ENCODE measurements around the gene CD244.
A peak's percentile ranks its signal among the peaks of the same experiment; 100 is the strongest.
"Not testable (repeated sequence)": the region's sequence is repeated elsewhere in the genome, so short reads cannot be mapped to it uniquely, and the experiment has no call there.

Gene CD244

GRCh38 chr1:160862203-160863060 is at the start of gene CD244:
Gene CD244 (minus strand): TSS chr1:160862887. CDS start chr1:160862677, 210 bp downstream.
- DNase-seq, result no peak

GRCh38 chr1:160911925-160912324 is 49.2 kb upstream of the CD244 start:
- peak; percentile 90 for DNase-seq

- peak; percentile 64 for DNase-seq
Observed at GRCh38 chr1:160911441-160911840, 48.8 kb upstream of the CD244 start.

GRCh38 chr1:160910170-160910750 is 47.6 kb upstream of the CD244 start:
- no peak for DNase-seq

- no peak for DNase-seq
Observed at GRCh38 chr1:160907976-160908375, 45.3 kb upstream of the CD244 start.

- no peak for DNase-seq
Observed at GRCh38 chr1:160905617-160905989, 42.9 kb upstream of the CD244 start.

GRCh38 chr1:160904783-160905616 is 42.3 kb upstream of the CD244 start:
- DNase-seq, result no peak

GRCh38 chr1:160902251-160902650 is 39.6 kb upstream of the CD244 start:
- not testable (repeated sequence) for DNase-seq

- no peak for DNase-seq
Observed at GRCh38 chr1:160901768-160902167, 39.1 kb upstream of the CD244 start.

GRCh38 chr1:160900683-160901082 is 38.0 kb upstream of the CD244 start:
- DNase-seq, result not testable (repeated sequence)

- not testable (repeated sequence) for DNase-seq
Observed at GRCh38 chr1:160894368-160895135, 31.9 kb upstream of the CD244 start.

- no peak for DNase-seq
Observed at GRCh38 chr1:160891474-160891873, 28.8 kb upstream of the CD244 start.

- DNase-seq, result no peak
Observed at GRCh38 chr1:160888926-160889325, 26.2 kb upstream of the CD244 start.

- no peak for DNase-seq
Observed at GRCh38 chr1:160887071-160887470, 24.4 kb upstream of the CD244 start.

- no peak for DNase-seq
Observed at GRCh38 chr1:160885042-160885441, 22.4 kb upstream of the CD244 start, which contains the start of gene ITLN1. Gene ITLN1 (minus strand): TSS chr1:160885180. CDS start chr1:160884877, 303 bp downstream.

- peak; percentile 43 for DNase-seq
Observed at GRCh38 chr1:160884579-160884978, 21.9 kb upstream of the CD244 start.

- no peak for DNase-seq
Observed at GRCh38 chr1:160883581-160884513, 21.2 kb upstream of the CD244 start.

GRCh38 chr1:160882582-160882981 is 19.9 kb upstream of the CD244 start:
- DNase-seq, result no peak

GRCh38 chr1:160881264-160881663 is 18.6 kb upstream of the CD244 start:
- not testable (repeated sequence) for DNase-seq

- DNase-seq, result no peak
Observed at GRCh38 chr1:160880216-160880615, 17.5 kb upstream of the CD244 start.

- DNase-seq, result no peak
Observed at GRCh38 chr1:160879056-160879455, 16.4 kb upstream of the CD244 start.
